GM12878 (cell line): ENCODE measurements around the gene RECK. TPM values are rescaled to one million over a fixed set of nuclear protein-coding genes. Genes with fewer than 3 reads are reported as not detected.

ENCODE experiments used
- ATAC-seq: fragments of 200-7000 bp; cut with Tn5 transposase; 3 replicates; pipeline ENCODE4 v1.9.1; 2020; ENCODE audit warnings: mild to moderate bottlenecking, moderate library complexity
- BruUV-seq: library from RNA; stranded (reverse); fragments of 400-500 nt; replicated peaks from 2 replicates; lab custom pipeline; 2021; lab: Mats Ljungman, UMichigan
- CTCF ChIA-PET: fragments of 300-600 bp; sonication (Branson Sonifier 250); formaldehyde crosslinking; extraction: SDS; loops from one replicate; lab custom pipeline; 2021; ENCODE audit warnings: inconsistent platforms; lab: Yijun Ruan, JAX
- POLR2A ChIA-PET: fragments of 350-600 bp; formaldehyde crosslinking; extraction: SDS; loops from one replicate; lab custom pipeline; 2021; ENCODE audit warnings: inconsistent platforms; lab: Charles Lee
- RAD21 ChIA-PET: fragments of 300-600 bp; sonication (Branson Sonifier 250); formaldehyde crosslinking; loops from one replicate; lab custom pipeline; 2023; ENCODE audit warnings: antibody characterized with exemption; ENCODE audit not compliant: unreplicated experiment; lab: Charles Lee
- SMC1A ChIA-PET: fragments of 300-600 bp; sonication (Branson Sonifier 250); formaldehyde crosslinking; loops from one replicate; lab custom pipeline; 2023; ENCODE audit not compliant: unreplicated experiment, uncharacterized antibody; lab: Charles Lee
- DNase-seq: peaks from one replicate; pipeline ENCODE4 v3.0.0-alpha.2; 2011; ENCODE audit warnings: low read depth, low spot score
- FAIRE-seq: peaks from 3 replicates; lab custom pipeline; 2011; peaks lifted over from hg19 to GRCh38; lab: Jason Lieb, UNC
- H2AFZ ChIP-seq: 2 replicates; pipeline ENCODE4 v1.6.0; 2011; ENCODE audit warnings: low read depth, low read length, control low read depth; ENCODE audit not compliant: control insufficient read depth
- H3K27ac ChIP-seq: 2 replicates; pipeline ENCODE4 v1.5.1; 2011; ENCODE audit warnings: control low read depth; ENCODE audit not compliant: control insufficient read depth, insufficient read depth
- H3K27me3 ChIP-seq, 2 experiments: replicated peaks in 1 of 2; 2 replicates each; pipeline versions ENCODE4 v1.6.0 to v1.6.1; 2011; ENCODE audit warnings: low read length in 1 of 2; ENCODE audit not compliant: control insufficient read depth in 2 of 2, insufficient read depth in 2 of 2
- H3K36me3 ChIP-seq, 2 experiments: 2 replicates each; pipeline ENCODE4 v1.5.1; 2011; ENCODE audit warnings: low read length in 1 of 2; ENCODE audit not compliant: control insufficient read depth in 2 of 2, insufficient read depth in 2 of 2
- H3K4me1 ChIP-seq: 2 replicates; pipeline ENCODE4 v1.6.1; 2011; ENCODE audit warnings: mild to moderate bottlenecking, low read length, moderate library complexity, mixed read lengths; ENCODE audit not compliant: control insufficient read depth, insufficient read depth
- H3K4me2 ChIP-seq: 2 replicates; pipeline ENCODE4 v1.6.0; 2011; ENCODE audit warnings: control low read depth; ENCODE audit not compliant: control insufficient read depth, insufficient read depth
- H3K4me3 ChIP-seq: fragments of 200-600 bp; sonication (generic); 2 replicates; pipeline ENCODE4 v1.5.1; 2016
- H3K79me2 ChIP-seq: 2 replicates; pipeline ENCODE4 v1.6.0; 2011; ENCODE audit warnings: low read length; ENCODE audit not compliant: control insufficient read depth, insufficient read depth
- H3K9ac ChIP-seq: 2 replicates; pipeline ENCODE4 v1.8.0; 2011; ENCODE audit warnings: low read length, control low read depth, mixed read lengths; ENCODE audit not compliant: control insufficient read depth, insufficient read depth
- H3K9me3 ChIP-seq: replicated peaks from 3 replicates; pipeline ENCODE4 v1.5.1; 2011; ENCODE audit warnings: mild to moderate bottlenecking, low read length; ENCODE audit not compliant: control insufficient read depth, insufficient read depth
- H4K20me1 ChIP-seq: 2 replicates; pipeline ENCODE4 v1.6.0; 2011; ENCODE audit not compliant: control insufficient read depth, insufficient read depth
- FOS ChIP-seq: IDR thresholded peaks from 3 replicates; pipeline ENCODE4 v1.6.1; 2011; ENCODE audit warnings: borderline replicate concordance; ENCODE audit not compliant: insufficient read length; ENCODE audit errors: extremely low read depth
- MEF2B ChIP-seq: fragments of 450-650 bp; IDR thresholded peaks from 2 replicates; pipeline ENCODE4 v1.6.1; 2018; ENCODE audit warnings: mild to moderate bottlenecking, moderate library complexity; ENCODE audit not compliant: partially characterized antibody, poor library complexity, severe bottlenecking
- NBN ChIP-seq: fragments of 450-650 bp; IDR thresholded peaks from 2 replicates; pipeline ENCODE4 v1.6.1; 2016
- NKRF ChIP-seq: fragments of 450-650 bp; conservative IDR thresholded peaks from 2 replicates; pipeline ENCODE4 v1.6.1; 2017; ENCODE audit warnings: mild to moderate bottlenecking, moderate library complexity
- RUNX3 ChIP-seq: IDR thresholded peaks from 2 replicates; pipeline ENCODE4 v1.6.1; 2012; ENCODE audit warnings: low read length, inconsistent platforms
- SREBF2 ChIP-seq: IDR thresholded peaks from 2 replicates; pipeline ENCODE4 v1.6.1; 2012; ENCODE audit warnings: mild to moderate bottlenecking, low read length
- STAT3 ChIP-seq: IDR thresholded peaks from 2 replicates; pipeline ENCODE4 v1.6.1; 2011; ENCODE audit warnings: low read depth, low read length, improper control_type of control experiment
- TCF12 ChIP-seq: IDR thresholded peaks from 2 replicates; pipeline ENCODE4 v1.6.1; 2011; ENCODE audit warnings: low read depth, mild to moderate bottlenecking, low read length
- ZBTB11 ChIP-seq: fragments of 450-650 bp; formaldehyde crosslinking; IDR thresholded peaks from 2 replicates; pipeline ENCODE4 v1.5.0; 2022; ENCODE audit warnings: mild to moderate bottlenecking, missing genetic modification characterization
- ZBTB4 ChIP-seq: fragments of 450-650 bp; formaldehyde crosslinking; IDR thresholded peaks from 2 replicates; pipeline ENCODE4 v1.4.0; 2022; ENCODE audit warnings: mild to moderate bottlenecking, moderate library complexity
- ZNF24 ChIP-seq: fragments of 450-650 bp; IDR thresholded peaks from 2 replicates; pipeline ENCODE4 v1.6.1; 2017; ENCODE audit warnings: antibody characterized with exemption, mild to moderate bottlenecking
- WGBS: methylation state at CpG from one replicate; pipeline ENCODE4 v1.1.6; 2016; ENCODE audit warnings: low lambda C conversion rate; ENCODE audit not compliant: insufficient replicate concordance, insufficient coverage; ENCODE audit errors: missing lambda C conversion rate; 5-methylcytosine and 5-hydroxymethylcytosine counted together
- in situ Hi-C: fragments of 300-500 bp; cut with MboI; formaldehyde crosslinking; loops from 9 replicates; pipeline ENCODE4 v1.14.3; 2018; ENCODE audit warnings: mixed read lengths
- intact Hi-C: fragments of 100-400 bp; cut with micrococcal nuclease; formaldehyde crosslinking; loops from one replicate; pipeline ENCODE4 v1.14.2; 2022; ENCODE audit not compliant: unreplicated experiment
- polyA plus RNA-seq, 11 experiments: library from polyadenylated mRNA; depleted of rRNA in 4 of 11; unstranded in 6 of 11; stranded (reverse) in 5 of 11; fragments of >200 nt; fragmentation: Nextera tagmentation in 4 of 11; fragmentation: Illumina TruSeq in 1 of 11; extraction: Ambion mirVana in 4 of 11; extraction: Trizol in 1 of 11; gene quantifications; 1 replicate in 1 of 11; 2 replicates in 10 of 11; pipeline versions ENCODE4 v1.2.1 to v1.2.3, GENCODE V29; 2011 to 2016; ENCODE audit warnings: inconsistent platforms in 2 of 11, missing spikeins in 2 of 11, low read depth in 1 of 11
- total RNA-seq, 4 experiments: library from RNA; depleted of rRNA in 3 of 4; stranded (reverse); fragments of >200 nt in 3 of 4; fragmentation: Illumina TruSeq in 1 of 4; extraction: Trizol in 1 of 4; gene quantifications; 2 replicates each; pipeline versions ENCODE4 v1.2.1 to v1.2.3, GENCODE V29; 2013 to 2021
- TF ChIP-seq, protein P1 (sequence below): fragments of 450-650 bp; IDR thresholded peaks from 2 replicates; pipeline ENCODE4 v1.6.1; 2017; ENCODE audit warnings: borderline replicate concordance

Gene RECK
- total and polyA plus RNA-seq, 10 of the 15 experiments (the other 5 are each of a cell fraction or from before 2014, with no cell fraction given), result 0.02 to 0.40 (median 0.13) TPM

DNA sequence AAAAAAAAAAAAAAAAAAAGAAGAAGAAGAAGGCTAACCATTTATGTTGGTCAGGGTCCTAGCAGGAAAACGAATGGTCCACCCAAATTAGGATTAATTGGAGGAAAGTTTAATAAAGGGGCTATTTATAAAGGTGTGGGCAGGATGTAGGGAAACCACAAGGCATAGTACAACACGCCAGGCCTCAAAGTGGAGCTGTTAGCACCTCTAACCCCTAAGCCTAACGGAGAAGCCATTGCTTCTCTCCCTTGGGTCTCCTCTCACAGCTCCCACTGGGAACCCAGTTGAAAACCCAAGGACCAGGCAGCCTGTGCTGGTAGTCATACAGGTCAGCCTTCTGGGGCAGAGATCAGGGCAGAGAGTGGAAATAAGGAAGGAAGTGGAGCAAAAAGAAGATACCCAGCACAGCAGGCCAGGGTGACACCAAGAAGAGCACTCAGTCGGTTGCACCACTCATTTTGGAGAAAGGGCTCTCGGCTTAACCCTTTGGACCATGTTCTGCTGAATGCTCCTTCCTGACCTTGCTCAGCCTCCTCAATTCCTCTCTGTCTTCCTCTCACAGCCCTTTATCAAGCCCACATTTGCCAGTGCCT lies 91.0 kb downstream of the RECK start (continued):
- TF ChIP-seq MEF2B, result no peak
- TF ChIP-seq ZNF24, result no peak
- no peak for TF ChIP-seq TCF12

DNA sequence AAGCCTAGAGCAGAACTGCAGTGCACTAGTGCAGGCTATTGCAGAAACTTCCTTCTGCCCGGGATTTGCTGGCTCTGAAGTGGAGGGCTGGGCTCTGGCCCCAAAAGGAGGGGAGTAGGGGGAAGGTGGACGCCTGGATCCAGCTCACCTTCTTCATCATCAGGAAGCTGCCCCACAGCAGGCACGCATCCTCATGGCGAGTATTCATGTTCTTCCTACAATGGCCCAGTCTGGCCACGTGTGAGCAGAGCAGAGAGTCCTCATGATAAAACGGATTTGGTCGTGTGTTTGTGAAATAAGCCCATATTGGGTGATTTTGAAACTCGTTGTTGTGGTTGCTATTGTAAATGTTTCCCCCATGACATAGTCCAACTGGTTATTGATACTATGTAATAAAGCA lies 91.6 kb downstream of the RECK start:
- Histone ChIP-seq H3K9me3 (no peaks in the 10 kb centered on the region), H3K36me3 (no peaks in the 10 kb centered on the region), H3K4me2 (no peak overlapping the region), H3K27me3 (no peaks in the 10 kb centered on the region), H3K9ac (no peak overlapping the region), H3K27ac (no peak overlapping the region), H3K4me1 (no peaks in the 10 kb centered on the region; the same call in 1 of the 2 replicates), H3K4me3 (no peak overlapping the region), H3K79me2 (no peaks in the 10 kb centered on the region), H4K20me1 (no peaks in the 10 kb centered on the region), H2AFZ (no peak overlapping the region)
- DNase-seq (no peak), FAIRE-seq (no peak), ATAC-seq (no peak)
- WGBS, result 46% methylated on average over 8 of the region's 8 CpGs
- SMC1A ChIA-PET, result no interaction called here
- POLR2A ChIA-PET, result no interaction called here
- CTCF ChIA-PET, result interaction anchor here (0.8 kb wide), 1 partner anchor 39 kb away, joined by 3 read pairs; no protein-coding TSS in a partner anchor
- intact Hi-C loops (no loop called here), in situ Hi-C loops (no loop called here)
- RAD21 ChIA-PET, result no interaction called here
- BruUV-seq, result no TSS peak
- TF ChIP-seq SREBF2, result no peak
- no peak for TF ChIP-seq NBN
- TF ChIP-seq STAT3, result no peak
- TF ChIP-seq RUNX3, result no peak
- TF ChIP-seq, protein P1, sequence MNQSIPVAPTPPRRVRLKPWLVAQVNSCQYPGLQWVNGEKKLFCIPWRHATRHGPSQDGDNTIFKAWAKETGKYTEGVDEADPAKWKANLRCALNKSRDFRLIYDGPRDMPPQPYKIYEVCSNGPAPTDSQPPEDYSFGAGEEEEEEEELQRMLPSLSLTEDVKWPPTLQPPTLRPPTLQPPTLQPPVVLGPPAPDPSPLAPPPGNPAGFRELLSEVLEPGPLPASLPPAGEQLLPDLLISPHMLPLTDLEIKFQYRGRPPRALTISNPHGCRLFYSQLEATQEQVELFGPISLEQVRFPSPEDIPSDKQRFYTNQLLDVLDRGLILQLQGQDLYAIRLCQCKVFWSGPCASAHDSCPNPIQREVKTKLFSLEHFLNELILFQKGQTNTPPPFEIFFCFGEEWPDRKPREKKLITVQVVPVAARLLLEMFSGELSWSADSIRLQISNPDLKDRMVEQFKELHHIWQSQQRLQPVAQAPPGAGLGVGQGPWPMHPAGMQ, result no peak
- no peak for TF ChIP-seq NKRF
- TF ChIP-seq ZBTB4 (CRISPR knock-in tag), result no peak
- TF ChIP-seq TCF12, result no peak
- no peak for TF ChIP-seq ZBTB11 (CRISPR knock-in tag)
- TF ChIP-seq FOS, result no peak
